ENCODE measurements around the gene FAM171A2.

DNA sequence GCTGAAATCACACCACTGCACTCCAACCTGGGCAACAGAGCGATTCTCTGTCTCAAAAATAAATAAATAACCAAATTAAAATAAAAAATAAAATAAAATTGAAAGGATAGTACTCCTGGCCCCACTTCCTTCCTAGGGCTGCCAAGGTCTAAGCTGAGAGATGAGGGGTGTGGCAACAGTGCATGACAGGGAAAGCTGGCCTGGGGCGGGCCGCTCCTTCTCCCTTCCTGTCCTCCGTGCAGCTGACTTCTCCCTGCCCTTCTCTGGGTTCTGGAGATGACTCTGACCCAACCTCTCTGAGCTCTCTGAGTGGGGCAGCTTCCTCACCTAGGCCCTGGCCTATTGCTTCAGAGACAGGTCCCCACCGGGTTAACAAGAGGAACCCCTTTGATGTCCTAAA, 30.3 kb downstream of the FAM171A2 start:
- TF ChIP-seq, protein P1, sequence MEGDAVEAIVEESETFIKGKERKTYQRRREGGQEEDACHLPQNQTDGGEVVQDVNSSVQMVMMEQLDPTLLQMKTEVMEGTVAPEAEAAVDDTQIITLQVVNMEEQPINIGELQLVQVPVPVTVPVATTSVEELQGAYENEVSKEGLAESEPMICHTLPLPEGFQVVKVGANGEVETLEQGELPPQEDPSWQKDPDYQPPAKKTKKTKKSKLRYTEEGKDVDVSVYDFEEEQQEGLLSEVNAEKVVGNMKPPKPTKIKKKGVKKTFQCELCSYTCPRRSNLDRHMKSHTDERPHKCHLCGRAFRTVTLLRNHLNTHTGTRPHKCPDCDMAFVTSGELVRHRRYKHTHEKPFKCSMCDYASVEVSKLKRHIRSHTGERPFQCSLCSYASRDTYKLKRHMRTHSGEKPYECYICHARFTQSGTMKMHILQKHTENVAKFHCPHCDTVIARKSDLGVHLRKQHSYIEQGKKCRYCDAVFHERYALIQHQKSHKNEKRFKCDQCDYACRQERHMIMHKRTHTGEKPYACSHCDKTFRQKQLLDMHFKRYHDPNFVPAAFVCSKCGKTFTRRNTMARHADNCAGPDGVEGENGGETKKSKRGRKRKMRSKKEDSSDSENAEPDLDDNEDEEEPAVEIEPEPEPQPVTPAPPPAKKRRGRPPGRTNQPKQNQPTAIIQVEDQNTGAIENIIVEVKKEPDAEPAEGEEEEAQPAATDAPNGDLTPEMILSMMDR (IDR thresholded peaks at IDR 0.05): no peak
- TF ChIP-seq POLR2AphosphoS5 (IDR thresholded peaks at IDR 0.05; ENCODE audit: low read depth, low read length): no peak
- TF ChIP-seq SIN3A (IDR thresholded peaks at IDR 0.05; ENCODE audit: borderline replicate concordance, insufficient read depth, low read depth, low read length): no peak
- TF ChIP-seq, protein P2, sequence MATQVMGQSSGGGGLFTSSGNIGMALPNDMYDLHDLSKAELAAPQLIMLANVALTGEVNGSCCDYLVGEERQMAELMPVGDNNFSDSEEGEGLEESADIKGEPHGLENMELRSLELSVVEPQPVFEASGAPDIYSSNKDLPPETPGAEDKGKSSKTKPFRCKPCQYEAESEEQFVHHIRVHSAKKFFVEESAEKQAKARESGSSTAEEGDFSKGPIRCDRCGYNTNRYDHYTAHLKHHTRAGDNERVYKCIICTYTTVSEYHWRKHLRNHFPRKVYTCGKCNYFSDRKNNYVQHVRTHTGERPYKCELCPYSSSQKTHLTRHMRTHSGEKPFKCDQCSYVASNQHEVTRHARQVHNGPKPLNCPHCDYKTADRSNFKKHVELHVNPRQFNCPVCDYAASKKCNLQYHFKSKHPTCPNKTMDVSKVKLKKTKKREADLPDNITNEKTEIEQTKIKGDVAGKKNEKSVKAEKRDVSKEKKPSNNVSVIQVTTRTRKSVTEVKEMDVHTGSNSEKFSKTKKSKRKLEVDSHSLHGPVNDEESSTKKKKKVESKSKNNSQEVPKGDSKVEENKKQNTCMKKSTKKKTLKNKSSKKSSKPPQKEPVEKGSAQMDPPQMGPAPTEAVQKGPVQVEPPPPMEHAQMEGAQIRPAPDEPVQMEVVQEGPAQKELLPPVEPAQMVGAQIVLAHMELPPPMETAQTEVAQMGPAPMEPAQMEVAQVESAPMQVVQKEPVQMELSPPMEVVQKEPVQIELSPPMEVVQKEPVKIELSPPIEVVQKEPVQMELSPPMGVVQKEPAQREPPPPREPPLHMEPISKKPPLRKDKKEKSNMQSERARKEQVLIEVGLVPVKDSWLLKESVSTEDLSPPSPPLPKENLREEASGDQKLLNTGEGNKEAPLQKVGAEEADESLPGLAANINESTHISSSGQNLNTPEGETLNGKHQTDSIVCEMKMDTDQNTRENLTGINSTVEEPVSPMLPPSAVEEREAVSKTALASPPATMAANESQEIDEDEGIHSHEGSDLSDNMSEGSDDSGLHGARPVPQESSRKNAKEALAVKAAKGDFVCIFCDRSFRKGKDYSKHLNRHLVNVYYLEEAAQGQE (IDR thresholded peaks at IDR 0.05; ENCODE audit: insufficient read depth in 1 of 2, low read depth in 2 of 2, low read length in 1 of 2): no peak
- TF ChIP-seq TCF7L2 (IDR thresholded peaks at IDR 0.05; ENCODE audit: low read depth, low read length): no peak
